RCC 7860 (cell line): ENCODE data around the gene PITPNC1.
"Not testable (repeated sequence)": the region's sequence is repeated elsewhere in the genome, so short reads cannot be mapped to it uniquely, and the experiment has no call there.

Experiments used
- DNase-seq: peaks from one replicate; pipeline ENCODE4 v3.0.0-alpha.2; 2015; ENCODE audit warnings: low spot score
- FAIRE-seq: peaks from 2 replicates; lab custom pipeline; 2012; peaks lifted over from hg19 to GRCh38; lab: Jason Lieb, UNC

The PITPNC1 gene

DNA sequence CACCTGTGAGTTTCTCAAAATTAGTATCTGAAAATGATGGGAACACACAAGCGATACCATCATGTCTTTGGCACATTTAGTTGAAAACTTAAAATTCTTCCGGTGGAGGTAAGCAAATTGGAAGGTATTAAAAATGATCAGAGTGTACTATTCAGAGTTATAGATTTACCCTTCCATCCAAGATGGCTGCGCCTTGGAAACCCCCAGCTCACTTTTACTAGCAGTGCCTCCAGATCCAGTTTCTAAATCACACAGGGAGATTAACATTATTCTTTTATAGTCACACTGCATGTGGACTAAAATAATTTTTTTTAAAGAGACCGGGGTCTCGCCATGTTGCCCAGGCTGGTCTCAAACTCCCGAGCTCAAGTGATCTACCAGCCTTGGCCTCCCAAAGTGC lies 15.0 kb downstream of the PITPNC1 start:
- DNase-seq, result no peak
- no peak for FAIRE-seq

DNA sequence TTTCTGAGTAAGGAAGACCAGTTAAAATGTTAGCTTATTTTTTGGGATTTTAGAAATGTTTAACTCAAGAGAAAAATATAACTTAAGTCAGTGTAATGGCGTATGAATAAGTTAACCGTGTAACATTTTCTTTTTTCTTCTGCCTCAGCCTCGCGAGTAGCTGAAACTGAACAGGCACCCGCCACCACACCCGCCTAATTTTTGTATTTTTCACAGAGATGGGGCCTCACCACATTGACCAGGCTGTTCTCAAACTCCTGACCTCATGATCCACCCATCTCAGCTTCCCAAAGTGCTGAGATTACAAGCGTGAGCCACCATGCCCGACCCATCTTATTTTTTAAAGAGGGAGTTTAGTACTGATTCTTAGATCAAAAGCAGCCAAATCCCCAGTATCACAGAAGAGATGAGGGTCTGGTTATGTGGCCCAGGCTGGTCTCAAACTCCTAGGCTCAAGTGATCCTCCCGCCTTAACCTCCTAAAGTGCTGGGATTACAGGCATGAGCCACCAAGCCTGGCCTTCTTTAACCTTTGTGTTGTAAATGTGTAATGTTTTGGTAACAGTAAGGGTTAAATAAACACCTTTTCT lies 16.8 kb downstream of the PITPNC1 start:
- FAIRE-seq (no peak), DNase-seq (no peak)

DNA sequence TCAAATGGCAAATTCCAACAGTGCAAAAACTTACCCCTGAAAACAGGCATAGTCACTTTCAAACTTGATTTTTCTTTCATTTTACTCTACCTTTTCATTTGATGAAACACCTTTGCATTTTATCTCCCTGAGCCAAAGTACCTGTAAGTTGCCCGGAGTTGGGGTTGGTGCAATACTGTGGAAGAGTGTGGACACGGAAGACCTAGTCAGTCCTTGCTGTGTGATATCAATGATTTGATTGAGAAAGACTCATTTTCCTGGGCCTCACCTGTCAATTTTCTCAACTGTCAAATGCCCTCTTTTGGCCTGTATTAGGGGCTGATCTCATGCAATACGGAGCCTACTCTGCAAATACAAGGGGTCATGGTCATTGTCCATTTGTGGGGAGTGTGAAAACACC lies 22.6 kb downstream of the PITPNC1 start:
- DNase-seq (no peak), FAIRE-seq (no peak)

GRCh38 chr17:67400193-67400592 lies 23.1 kb downstream of the PITPNC1 start:
- DNase-seq (no peak), FAIRE-seq (no peak)

DNA sequence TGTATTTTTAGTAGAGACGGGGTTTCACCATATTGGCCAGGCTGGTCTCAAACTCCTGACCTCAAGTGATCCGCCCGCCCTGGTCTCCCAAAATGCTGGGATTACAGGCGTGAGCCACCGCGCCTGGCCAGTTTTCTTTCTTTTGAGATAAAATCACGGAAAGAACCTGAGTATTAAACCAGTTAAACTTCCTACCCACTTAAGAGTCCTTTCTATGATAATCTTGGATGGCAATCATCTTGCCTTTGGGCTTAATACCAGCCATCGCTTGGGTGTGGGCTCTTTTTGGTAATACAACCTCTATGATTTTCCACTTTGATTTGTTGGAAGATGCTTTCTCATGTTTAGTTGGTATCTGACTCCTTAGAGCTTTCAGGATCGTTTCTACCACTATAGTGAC lies 24.0 kb downstream of the PITPNC1 start:
- FAIRE-seq (no peak), DNase-seq (no peak)

GRCh38 chr17:67401598-67402504 lies 24.8 kb downstream of the PITPNC1 start:
- no peak for FAIRE-seq

GRCh38 chr17:67403065-67403464 lies 26.0 kb downstream of the PITPNC1 start:
- no peak for DNase-seq
- FAIRE-seq, result no peak

More at GRCh38 chr17:67401598-67402504, 24.8 kb downstream of the PITPNC1 start:
- no peak for DNase-seq

GRCh38 chr17:67403483-67403882 lies 26.4 kb downstream of the PITPNC1 start:
- DNase-seq (no peak), FAIRE-seq (no peak)

DNA sequence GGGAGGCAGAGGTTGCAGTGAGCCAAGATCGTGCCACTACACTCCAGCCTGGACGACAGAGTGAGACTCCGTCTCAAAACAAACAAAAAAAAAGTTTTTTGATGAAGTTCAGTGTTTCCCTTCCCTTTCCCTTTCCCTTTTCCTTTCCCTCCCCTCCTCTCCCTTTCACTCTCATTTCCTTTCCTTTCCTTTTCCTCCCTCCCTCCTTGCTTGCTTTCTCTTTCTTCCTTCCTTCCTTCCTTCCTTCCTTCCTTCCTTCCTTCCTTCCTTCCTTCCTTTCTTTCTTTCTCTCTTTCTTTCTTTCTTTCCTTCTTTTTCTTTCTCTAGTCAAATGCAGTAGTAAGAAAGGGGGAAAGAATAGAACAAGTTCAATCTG lies 31.4 kb downstream of the PITPNC1 start:
- not testable (repeated sequence) for FAIRE-seq, DNase-seq

GRCh38 chr17:67411397-67411796 lies 34.3 kb downstream of the PITPNC1 start:
- DNase-seq (no peak), FAIRE-seq (no peak)

- no peak for FAIRE-seq
Measured at GRCh38 chr17:67412032-67412431, 35.0 kb downstream of the PITPNC1 start.

DNA sequence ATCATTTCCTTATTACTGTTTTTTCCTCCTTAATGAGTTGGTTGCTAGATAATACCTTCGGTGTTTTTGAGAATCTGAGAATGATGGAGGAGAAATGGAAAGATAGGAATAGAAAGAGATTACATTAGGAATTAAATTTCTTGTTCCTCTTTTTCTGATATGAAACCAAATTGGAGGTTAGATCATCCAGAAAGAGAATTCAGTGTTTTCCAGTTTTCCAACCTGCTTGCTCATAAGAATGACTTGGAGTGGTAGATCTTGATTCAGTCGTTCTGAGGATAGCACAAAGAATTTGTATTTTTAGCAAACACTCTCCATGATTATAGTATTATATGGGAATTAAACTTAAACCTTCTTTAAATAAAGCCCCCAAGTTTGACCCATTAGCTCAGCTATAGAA lies 35.9 kb downstream of the PITPNC1 start:
- FAIRE-seq, result no peak
- no peak for DNase-seq

More at GRCh38 chr17:67412032-67412431, 35.0 kb downstream of the PITPNC1 start:
- DNase-seq, result no peak

GRCh38 chr17:67413388-67413787 lies 36.3 kb downstream of the PITPNC1 start:
- DNase-seq (no peak), FAIRE-seq (no peak)

DNA sequence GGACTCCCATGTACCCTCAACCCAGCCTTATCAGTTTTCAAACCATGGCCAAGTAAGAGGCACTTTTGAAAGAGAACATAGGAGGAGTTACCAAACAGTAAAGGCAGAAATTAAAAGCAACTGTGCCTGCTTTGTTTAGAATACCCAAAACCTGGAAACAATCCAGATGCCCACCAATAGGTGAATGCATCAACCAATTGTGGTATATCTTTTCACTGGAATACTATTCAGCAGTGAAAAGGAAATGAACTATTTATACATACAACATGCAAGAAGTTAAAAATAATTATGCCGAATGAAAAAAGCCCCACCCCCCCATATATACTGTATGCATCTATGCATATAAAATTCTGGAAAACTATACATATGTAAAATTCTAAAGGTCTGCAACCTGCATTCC lies 37.0 kb downstream of the PITPNC1 start:
- FAIRE-seq, result no peak

GRCh38 chr17:67414559-67414958 lies 37.5 kb downstream of the PITPNC1 start:
- no peak for DNase-seq
- no peak for FAIRE-seq

More for the DNA sequence above, 37.0 kb downstream of the PITPNC1 start:
- no peak for DNase-seq

DNA sequence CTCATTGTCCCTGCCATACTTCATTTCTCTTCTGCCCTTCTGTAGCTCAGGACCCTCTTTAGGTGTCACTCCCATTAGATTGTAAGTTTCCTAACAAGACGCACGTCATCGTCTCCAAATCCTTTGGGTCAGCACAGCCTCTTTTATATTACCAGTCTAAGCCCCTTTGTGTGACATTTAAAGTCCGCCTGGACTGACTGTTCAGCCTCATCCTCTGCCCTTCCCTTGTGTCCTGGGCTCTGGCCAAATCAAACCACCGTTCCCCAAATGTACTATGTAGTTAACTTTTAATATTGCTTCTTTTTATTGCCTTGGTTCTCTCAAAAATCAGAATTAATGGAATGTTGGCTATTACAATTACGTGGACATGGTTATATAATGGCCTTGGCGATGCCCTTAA lies 38.2 kb downstream of the PITPNC1 start:
- FAIRE-seq, result no peak

DNA sequence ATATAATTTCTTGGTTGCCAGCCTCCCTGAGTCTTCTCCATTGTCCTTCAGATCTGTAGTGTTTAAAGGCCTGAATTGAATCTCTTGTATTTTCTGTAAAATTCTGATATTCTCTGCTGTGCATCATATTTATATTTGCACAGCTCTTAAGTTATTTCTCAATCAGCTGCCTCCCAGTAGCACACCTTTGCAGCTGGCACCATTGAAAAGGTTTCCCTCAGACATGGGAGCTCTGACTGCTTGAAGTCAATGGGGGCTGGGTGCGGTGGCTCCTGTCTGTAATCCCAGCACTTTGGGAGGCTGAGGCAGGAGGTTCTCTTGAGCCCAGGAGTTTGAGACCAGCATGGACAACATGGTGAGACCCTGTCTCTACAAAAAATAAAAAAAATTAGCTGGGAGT lies 40.4 kb downstream of the PITPNC1 start:
- FAIRE-seq, result no peak

More for the DNA sequence above, 38.2 kb downstream of the PITPNC1 start:
- no peak for DNase-seq

GRCh38 chr17:67420994-67421393 lies 43.9 kb downstream of the PITPNC1 start:
- no peak for DNase-seq
- FAIRE-seq, result no peak

More for the DNA sequence above, 40.4 kb downstream of the PITPNC1 start:
- no peak for DNase-seq

DNA sequence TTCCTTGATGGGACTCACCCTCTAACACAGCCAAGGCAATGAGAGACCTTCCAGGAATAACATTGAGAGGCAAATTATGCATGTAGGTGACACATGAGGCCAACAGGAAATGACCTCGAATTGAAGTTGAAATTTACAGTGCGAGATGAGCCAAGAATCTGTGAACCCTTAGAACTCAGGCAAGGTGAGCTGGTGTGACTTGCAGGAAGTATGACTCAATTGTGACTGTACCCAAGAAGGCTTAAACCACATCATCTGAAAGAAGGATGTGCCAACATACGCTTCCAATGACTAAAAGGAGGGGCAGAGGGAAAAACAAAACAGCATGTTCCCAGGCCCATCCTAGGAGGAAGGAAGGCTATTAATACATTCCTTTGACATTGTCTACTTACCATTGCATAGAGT lies 44.8 kb downstream of the PITPNC1 start:
- FAIRE-seq (peak; percentile 97), DNase-seq (peak; percentile 99)

GRCh38 chr17:67422296-67422695 lies 45.2 kb downstream of the PITPNC1 start:
- FAIRE-seq, DNase-seq: not testable (repeated sequence)

DNA sequence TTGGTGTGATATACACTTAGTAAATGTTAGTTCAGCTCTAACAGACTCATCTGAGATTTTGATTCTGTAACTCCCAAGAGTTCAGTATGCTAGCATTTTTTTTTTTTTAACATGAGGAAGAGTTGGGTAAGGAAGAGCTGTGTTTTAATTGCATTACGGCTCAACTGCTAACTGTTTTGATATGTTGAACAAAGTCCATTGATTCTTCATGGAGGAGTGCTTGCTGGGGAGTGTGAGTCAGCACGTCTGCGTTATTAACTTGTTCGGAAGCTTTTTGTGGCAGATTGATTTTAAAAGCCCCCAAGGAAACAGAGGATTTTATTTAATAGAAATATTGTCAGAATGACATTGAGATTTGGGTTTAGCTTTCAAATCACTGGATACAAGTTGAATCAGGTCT lies 45.8 kb downstream of the PITPNC1 start:
- FAIRE-seq (no peak), DNase-seq (no peak)

- no peak for FAIRE-seq
Measured at GRCh38 chr17:67425571-67426160, 48.6 kb downstream of the PITPNC1 start.

More at GRCh38 chr17:67425571-67426160, 48.6 kb downstream of the PITPNC1 start:
- no peak for DNase-seq
